ENCODE measurements around the gene VKORC1L1. TPM values are rescaled to one million over a fixed set of nuclear protein-coding genes. Genes with fewer than 3 reads are reported as not detected.

The VKORC1L1 gene
- total and polyA plus RNA-seq, 2 of the 8 experiments (the other 6 are each of a cell fraction or from before 2014, with no cell fraction given): 12.7 to 45.3 TPM

DNA sequence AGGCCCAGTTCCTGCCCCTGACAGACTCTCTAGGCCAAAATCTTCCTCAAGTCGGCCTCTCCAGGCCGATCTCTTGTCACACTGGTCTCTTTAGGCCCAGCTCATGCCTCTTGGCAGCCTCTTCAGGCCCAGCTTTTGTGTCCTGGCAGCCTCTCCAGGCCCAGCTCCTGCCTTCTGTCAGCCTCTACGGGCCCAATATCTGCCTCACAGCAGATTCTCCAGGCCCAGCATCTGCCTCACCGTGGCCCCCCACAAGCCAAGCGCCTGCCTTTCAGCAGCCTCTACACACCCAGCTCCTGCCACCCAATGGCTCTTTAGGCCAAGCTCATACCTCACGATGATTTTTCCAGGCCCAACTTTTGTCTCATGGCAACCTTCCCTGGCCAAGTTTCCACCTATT, 33.0 kb upstream of the VKORC1L1 start:
- H3K4ac ChIP-seq (replicated peaks; ENCODE audit: insufficient read length, low read depth, low read length): no peak overlapping the region
- no peak for FAIRE-seq
- H4K20me1 ChIP-seq (replicated peaks in 1 of 2; ENCODE audit: control insufficient read depth in 1 of 2, insufficient read depth in 2 of 2, low read length in 2 of 2): no peaks in the 10 kb centered on the region
- H4K5ac ChIP-seq (ENCODE audit: insufficient read length, low read depth, low read length): no peak overlapping the region
- H3K23ac ChIP-seq (ENCODE audit: insufficient read length): no peak overlapping the region
- ChIA-PET CTCF (ENCODE audit: partially characterized antibody) (interaction anchor here (0.8 to 3.1 kb wide), 4 partner anchors 11 to 108 kb away, joined by 3 to 11 read pairs (median 4); no protein-coding TSS in a partner anchor), POLR2A (ENCODE audit: partially characterized antibody) (interaction anchor here (1.3 kb wide), 1 partner anchor 7 kb away, joined by 3 read pairs; no protein-coding TSS in a partner anchor)
- H3K4me3 ChIP-seq (ENCODE audit: extremely low read depth in 1 of 4, insufficient read depth in 2 of 4, low read depth in 3 of 4, low read length in 4 of 4): no peak overlapping the region
- no peaks in the 10 kb centered on the region for H3K79me1 ChIP-seq (ENCODE audit: low read depth, low read length)
- no peaks in the 10 kb centered on the region for H3K27me3 ChIP-seq (replicated peaks in 1 of 4; ENCODE audit: control insufficient read depth in 3 of 4, extremely low read depth in 1 of 4, insufficient read depth in 3 of 4, low read length in 3 of 4)
- no peak overlapping the region for H3K18ac ChIP-seq (ENCODE audit: extremely low read depth, low read length)
- no peaks in the 10 kb centered on the region for H3K4me1 ChIP-seq (replicated peaks in 1 of 4; ENCODE audit: control insufficient read depth in 3 of 4, insufficient read depth in 4 of 4, low read length in 3 of 4)
- H4K91ac ChIP-seq (replicated peaks; ENCODE audit: insufficient read length, low read length): no peak overlapping the region
- H3K79me2 ChIP-seq (ENCODE audit: control insufficient read depth in 1 of 2, insufficient read depth in 2 of 2, low read length in 2 of 2): no peaks in the 10 kb centered on the region
- no peak overlapping the region for H2BK12ac ChIP-seq (ENCODE audit: low read depth, low read length)
- no peak overlapping the region for H3K9ac ChIP-seq (replicated peaks in 1 of 4; ENCODE audit: extremely low read depth in 1 of 4, low read depth in 3 of 4, low read length in 3 of 4)
- no peaks in the 10 kb centered on the region; a peak in 1 of 8 replicates for H3K36me3 ChIP-seq (ENCODE audit: control insufficient read depth in 2 of 4, insufficient read depth in 4 of 4, low read length in 3 of 4)
- no peak overlapping the region for H2BK20ac ChIP-seq (ENCODE audit: low read length)
- H2BK5ac ChIP-seq (ENCODE audit: low read depth, low read length): no peak overlapping the region
- H3K27ac ChIP-seq (ENCODE audit: low read depth, low read length): no peak overlapping the region
- no peak overlapping the region for H2AK5ac ChIP-seq (ENCODE audit: low read depth, low read length)
- H3K9me3 ChIP-seq (ENCODE audit: insufficient read depth in 2 of 2, low read depth in 1 of 2, low read length in 1 of 2): no peaks in the 10 kb centered on the region
- H3K14ac ChIP-seq (ENCODE audit: insufficient read length): no peak overlapping the region
- no peak for DNase-seq (ENCODE audit: low read depth in 1 of 2, low spot score in 2 of 2)
- H3K56ac ChIP-seq (replicated peaks; ENCODE audit: insufficient read length, low read depth, low read length): no peak overlapping the region
- no peaks in the 10 kb centered on the region for H3K23me2 ChIP-seq (ENCODE audit: low read depth, low read length)
- WGBS, 2 experiments (ENCODE audit: extremely low coverage in 1 of 2, insufficient coverage in 1 of 2, insufficient read length in 1 of 2, insufficient replicate concordance in 2 of 2, low coverage in 1 of 2, low lambda C conversion rate in 2 of 2, missing lambda C conversion rate in 1 of 2): 92% methylated on average over 6 of the region's 6 CpGs; no CpG with 5 or more reads in 1 of the 2 experiments
- no peak overlapping the region for H4K8ac ChIP-seq (ENCODE audit: extremely low read depth, insufficient read depth, low read length)
- H2AFZ ChIP-seq (ENCODE audit: low read length): no peak overlapping the region
- H2BK120ac ChIP-seq (replicated peaks; ENCODE audit: low read depth, low read length): no peak overlapping the region
- no peak overlapping the region for H3K4me2 ChIP-seq (ENCODE audit: insufficient read depth in 1 of 2, low read depth in 2 of 2, low read length in 2 of 2)
- no peak overlapping the region for H2BK15ac ChIP-seq (ENCODE audit: low read length)
- no peak for TF ChIP-seq HDAC2 (IDR thresholded peaks at IDR 0.05; ENCODE audit: borderline replicate concordance in 1 of 2, low read depth in 2 of 2, low read length in 2 of 2)
- TF ChIP-seq SIN3A (conservative IDR thresholded peaks at IDR 0.05 in 1 of 2, IDR thresholded peaks at IDR 0.05 in 1 of 2; ENCODE audit: low read depth in 1 of 2, low read length in 2 of 2): no peak
- TF ChIP-seq SP4 (IDR thresholded peaks at IDR 0.05; ENCODE audit: low read length): no peak
- TF ChIP-seq, protein P1, sequence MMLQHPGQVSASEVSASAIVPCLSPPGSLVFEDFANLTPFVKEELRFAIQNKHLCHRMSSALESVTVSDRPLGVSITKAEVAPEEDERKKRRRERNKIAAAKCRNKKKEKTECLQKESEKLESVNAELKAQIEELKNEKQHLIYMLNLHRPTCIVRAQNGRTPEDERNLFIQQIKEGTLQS (IDR thresholded peaks at IDR 0.05; ENCODE audit: insufficient read depth, low read depth, low read length): no peak
- TF ChIP-seq TEAD4 (IDR thresholded peaks at IDR 0.05; ENCODE audit: low read depth, low read length): no peak
- TF ChIP-seq JUN (IDR thresholded peaks at IDR 0.05; ENCODE audit: low read depth, low read length): no peak
- TF ChIP-seq ATF2 (IDR thresholded peaks at IDR 0.05; ENCODE audit: low read length): no peak
- TF ChIP-seq EP300 (IDR thresholded peaks at IDR 0.05; ENCODE audit: borderline replicate concordance in 1 of 2, low read depth in 2 of 2, low read length in 2 of 2): no peak
- no peak for TF ChIP-seq HDAC6 (IDR thresholded peaks at IDR 0.05; ENCODE audit: low read depth, low read length)
- TF ChIP-seq TCF12 (IDR thresholded peaks at IDR 0.05; ENCODE audit: low read depth, low read length): no peak
- no peak for TF ChIP-seq RNF2 (IDR thresholded peaks at IDR 0.05; ENCODE audit: borderline replicate concordance, low read depth, low read length, missing control alignments, poor library complexity, severe bottlenecking)
